ENCODE measurements around the gene SLC15A1.

SLC15A1 gene

GRCh38 chr13:98752467-98753290, at the start of gene SLC15A1:
Gene SLC15A1 (minus strand): TSS chr13:98752672. CDS start chr13:98752598, 74 bp downstream.
- DNase-seq, result no peak

- DNase-seq, result no peak
Measured at GRCh38 chr13:98801626-98802418, 49.4 kb upstream of the SLC15A1 start.

DNA sequence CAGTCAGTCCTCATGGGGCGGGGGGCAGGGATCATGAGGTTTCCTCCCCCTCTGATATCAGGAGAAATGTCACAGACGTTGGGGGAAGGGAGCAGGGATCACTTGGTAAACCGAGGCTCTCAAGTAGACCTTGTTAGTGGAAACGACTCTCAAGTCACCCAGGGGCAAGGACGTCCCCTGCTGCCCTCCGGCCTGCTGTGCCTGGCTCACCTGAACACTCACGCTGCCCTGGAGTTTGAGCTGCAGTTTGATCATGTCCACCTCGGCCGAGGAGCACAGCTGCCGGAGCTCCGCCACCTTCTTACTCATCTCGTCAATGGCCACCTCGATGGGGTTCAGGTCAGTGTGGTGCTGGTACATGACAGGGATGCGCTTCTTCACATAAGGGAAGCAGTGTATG, 47.6 kb upstream of the SLC15A1 start:
- DNase-seq, result no peak

- DNase-seq, result no peak
Measured at GRCh38 chr13:98798849-98799645, 46.6 kb upstream of the SLC15A1 start.

- no peak for DNase-seq
Measured at GRCh38 chr13:98797456-98797855, 45.0 kb upstream of the SLC15A1 start.

- DNase-seq, result no peak
Measured at GRCh38 chr13:98796798-98797197, 44.3 kb upstream of the SLC15A1 start.

- no peak for DNase-seq
Measured at GRCh38 chr13:98796191-98796590, 43.7 kb upstream of the SLC15A1 start.

- no peak for DNase-seq
Measured at GRCh38 chr13:98795220-98795619, 42.7 kb upstream of the SLC15A1 start.

- no peak for DNase-seq
Measured at GRCh38 chr13:98794498-98794897, 42.0 kb upstream of the SLC15A1 start.

DNA sequence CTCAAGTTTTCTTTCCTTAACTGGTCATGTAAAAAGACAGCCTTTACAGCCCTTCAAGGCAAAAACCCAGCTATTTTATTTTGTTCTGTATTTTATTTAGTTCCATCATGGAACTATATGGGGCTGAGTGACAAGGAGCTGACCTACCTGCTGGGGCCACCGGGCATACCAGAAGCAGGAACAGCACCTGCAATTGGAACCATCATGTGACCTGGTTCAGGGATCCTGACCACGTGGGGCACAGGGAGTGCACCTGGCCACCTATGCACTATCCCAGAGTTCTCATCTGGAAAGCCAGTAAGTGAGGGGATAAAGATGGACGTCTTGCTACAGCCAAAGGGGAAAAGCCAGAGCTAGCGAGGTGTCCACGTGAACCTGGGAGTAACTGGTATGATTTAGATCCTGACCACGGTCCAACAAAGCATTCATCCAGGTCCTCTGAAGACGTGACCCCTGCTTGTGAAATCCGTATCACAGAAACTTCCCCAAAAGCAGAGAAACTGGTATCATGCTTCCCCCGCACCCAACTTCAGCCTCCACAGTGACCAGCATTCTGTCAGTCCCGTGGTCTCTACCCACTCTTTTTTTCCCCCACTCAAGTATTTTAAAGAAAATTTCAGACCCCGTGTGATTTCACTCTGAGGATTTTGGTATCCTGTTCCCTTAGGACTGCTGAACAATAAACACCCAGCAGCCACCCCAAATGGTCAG, 40.5 kb upstream of the SLC15A1 start:
- DNase-seq, result no peak

GRCh38 chr13:98792321-98792720, 39.8 kb upstream of the SLC15A1 start:
- DNase-seq, result no peak

DNA sequence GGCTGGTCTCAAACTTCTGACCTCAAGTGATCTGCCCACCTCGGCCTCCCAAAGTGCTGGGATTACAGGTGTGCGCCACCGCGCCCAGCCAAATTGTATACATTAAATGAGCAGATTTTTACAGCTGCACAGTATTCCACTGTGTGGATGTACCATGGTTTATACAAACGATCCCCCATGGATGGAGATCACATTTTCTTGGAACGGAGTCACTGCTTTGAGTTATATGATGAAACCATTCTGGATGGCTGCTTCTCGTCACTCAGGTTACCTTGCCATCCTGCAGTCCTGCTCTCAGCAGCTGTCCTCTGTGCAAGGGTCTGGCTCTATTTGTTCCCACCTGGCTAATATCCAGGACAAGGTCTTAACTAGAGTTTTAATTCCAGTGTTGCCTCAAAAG, 39.1 kb upstream of the SLC15A1 start:
- no peak for DNase-seq

- no peak for DNase-seq
Measured at GRCh38 chr13:98787996-98788395, 35.5 kb upstream of the SLC15A1 start.

- no peak for DNase-seq
Measured at GRCh38 chr13:98787173-98787572, 34.7 kb upstream of the SLC15A1 start.

GRCh38 chr13:98786023-98786422, 33.6 kb upstream of the SLC15A1 start:
- no peak for DNase-seq

DNA sequence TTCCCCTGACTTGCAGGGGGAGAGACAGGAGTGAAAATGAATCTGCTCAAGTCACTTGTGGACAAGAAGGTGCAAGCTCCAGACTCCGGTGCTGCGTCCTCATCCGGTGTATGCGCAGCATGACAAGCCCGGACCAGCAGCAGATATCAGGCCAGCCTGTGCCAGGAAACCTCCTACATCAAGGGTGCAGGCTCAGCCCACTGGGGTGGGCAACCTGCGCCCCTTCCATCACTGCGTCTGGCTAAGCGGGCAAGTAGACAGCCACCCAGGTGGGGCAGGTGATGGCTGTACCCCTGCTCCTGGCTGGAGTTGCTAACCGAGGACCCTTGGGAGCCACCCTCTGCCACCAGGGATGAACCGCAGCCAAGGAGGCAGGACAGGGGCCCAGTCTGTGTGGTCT, 32.9 kb upstream of the SLC15A1 start:
- no peak for DNase-seq

DNA sequence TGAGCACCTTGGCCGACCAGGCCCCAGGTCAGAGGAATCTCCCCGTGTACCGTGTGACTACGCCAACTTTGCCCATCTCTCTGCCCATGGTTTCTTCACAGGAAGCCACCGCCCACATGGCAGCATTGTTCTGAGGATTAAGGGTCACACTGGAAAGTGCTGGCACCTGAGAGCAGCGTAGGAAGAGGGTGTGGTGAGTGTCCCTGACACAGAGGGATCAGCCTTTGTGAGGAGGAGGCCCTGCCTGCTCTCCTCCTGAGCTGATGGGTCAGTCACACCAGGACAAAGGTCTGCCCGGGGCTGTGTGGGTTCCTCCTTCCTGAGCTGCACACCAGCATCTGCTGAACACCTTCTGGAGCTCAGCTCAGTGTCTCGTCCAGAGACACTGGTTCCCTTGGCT, 32.2 kb upstream of the SLC15A1 start:
- no peak for DNase-seq

DNA sequence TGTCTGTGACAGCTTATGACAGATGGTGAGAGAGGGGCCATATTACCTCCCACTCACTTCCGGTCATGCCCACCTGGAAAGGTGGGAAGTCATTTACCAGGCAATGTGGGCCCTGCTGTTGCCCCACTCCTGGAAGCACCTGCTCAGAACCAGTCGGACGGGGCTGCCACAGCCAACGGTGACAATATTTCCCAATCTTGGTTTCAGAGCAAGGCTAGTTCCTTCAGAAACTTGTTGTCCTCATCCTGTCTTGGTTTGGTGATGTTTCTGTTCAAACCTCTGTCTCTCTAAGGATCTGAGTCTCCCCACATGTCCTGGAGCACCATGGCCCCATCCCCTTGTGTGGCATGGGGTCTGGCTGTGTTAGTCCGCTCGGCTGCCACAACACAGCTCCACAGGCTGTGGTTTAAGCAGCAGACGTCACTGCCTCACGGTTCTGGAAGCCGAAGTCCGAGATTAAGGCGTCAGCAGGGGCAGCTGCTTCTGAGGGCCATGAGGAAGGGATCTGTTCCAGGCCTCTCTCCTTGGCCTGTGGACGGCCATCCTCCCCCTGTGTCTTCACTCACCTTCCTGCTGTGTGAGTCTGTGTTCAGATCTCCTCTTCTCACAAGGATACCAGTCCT, 31.5 kb upstream of the SLC15A1 start:
- DNase-seq, result no peak

- DNase-seq, result no peak
Measured at GRCh38 chr13:98782654-98783053, 30.2 kb upstream of the SLC15A1 start.

DNA sequence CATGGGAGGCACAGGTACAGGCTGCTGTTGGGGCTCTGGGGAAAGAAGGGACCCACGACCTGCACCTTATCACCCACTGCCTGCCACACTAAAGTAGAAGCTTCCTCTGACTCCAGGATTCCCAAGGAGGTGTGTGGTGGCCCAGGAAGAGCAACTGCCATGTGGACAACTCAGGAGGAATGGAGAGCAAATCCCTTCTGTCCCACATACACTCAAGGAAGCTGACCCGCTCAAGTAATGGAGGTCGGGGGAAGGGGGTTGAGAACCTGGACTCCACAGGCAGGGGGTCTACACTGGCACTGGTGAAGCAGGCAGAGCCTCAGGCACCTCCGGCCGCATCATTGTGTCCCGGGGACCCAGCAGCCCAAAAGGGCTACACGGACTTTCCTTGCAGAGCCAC, 29.4 kb upstream of the SLC15A1 start:
- DNase-seq, result no peak

DNA sequence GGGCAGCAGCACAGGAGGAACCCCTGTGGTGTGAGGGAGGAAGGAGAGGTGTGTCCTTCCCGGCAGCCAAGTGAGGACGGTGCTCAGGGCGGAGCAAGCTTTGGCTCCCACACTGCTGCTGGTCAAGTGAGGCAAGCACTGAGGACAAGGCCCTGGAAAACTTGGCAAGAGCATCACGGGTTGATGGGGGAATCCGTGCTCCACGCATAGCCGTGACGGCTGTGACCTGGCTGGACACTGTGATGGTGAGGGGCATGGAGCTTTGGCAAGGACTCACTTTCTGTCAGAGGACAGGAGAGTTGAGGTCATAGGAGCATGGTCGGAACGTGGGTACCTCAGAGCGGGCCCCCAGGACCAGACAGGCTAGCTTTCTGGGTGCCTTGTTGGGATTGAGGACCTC, 29.0 kb upstream of the SLC15A1 start:
- DNase-seq, result no peak

GRCh38 chr13:98781045-98781444, 28.6 kb upstream of the SLC15A1 start:
- DNase-seq, result no peak
